Stimulated activated CD4-positive, alpha-beta T cell treated with anti-CD3 and anti-CD28 coated beads, Interleukin-1b, Interleukin-23, amount 100 ng/mL, for 4 hours (primary cell): ENCODE data around the gene DPM1.
A peak's percentile ranks its signal among the peaks of the same experiment; 100 is the strongest.
"Not testable (repeated sequence)": the region's sequence is repeated elsewhere in the genome, so short reads cannot be mapped to it uniquely, and the experiment has no call there.

Source experiments
- DNase-seq, 2 donors: peaks; one replicate each; pipeline ENCODE4 v3.0.0-alpha.2; 2020; ENCODE audit warnings: low read depth in 2 of 2

DPM1 gene

DNA sequence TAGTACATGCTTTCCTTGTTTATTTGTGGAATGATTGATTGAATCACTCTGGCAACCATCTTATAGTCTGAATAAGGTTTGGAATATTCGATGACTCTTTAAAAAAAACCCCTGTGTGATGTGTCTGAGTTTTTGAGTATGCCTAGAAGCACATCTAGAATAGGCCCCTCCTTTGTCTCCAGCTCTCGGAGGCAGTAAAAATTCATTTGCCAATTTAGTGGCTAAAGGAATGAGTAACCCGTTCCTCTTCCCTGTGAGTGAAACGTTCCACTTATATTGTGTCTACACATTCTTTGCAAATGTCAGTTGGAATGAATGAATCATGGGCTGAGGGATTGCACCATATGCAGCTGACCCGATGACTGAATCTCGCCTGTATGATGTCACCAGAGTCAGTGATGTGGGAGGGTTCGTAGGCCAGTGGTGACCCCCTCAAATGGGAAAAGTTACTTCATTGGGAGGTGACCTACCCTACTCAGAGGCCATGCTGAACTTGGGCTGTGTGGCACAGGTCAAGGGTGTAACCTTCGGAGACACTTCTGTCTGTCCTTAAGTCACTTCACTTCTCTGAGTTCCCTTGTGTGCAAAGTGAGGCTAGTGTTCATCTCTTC is 21.8 kb upstream of the DPM1 start:
- no peak for DNase-seq

DNA sequence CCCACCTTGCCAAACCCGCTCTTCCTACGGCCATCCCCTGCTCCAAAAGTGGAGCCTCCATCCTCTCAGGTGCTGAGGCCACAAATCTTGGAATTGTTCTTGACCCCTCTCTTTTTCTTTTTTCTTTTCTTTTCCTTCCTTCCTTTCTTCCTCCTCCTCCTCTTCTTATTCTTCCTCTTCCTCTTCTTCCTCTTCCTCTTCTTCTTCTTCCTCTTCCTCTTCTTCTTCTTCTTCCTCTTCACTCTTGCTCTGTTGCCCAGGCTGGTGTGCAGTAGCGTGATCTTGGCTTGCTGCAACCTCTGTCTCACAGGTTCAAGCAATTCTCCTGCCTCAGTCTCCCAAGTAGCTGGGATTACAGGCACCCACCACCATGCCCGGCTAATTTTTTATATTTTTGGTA is 20.2 kb upstream of the DPM1 start:
- DNase-seq: not testable (repeated sequence)

DNA sequence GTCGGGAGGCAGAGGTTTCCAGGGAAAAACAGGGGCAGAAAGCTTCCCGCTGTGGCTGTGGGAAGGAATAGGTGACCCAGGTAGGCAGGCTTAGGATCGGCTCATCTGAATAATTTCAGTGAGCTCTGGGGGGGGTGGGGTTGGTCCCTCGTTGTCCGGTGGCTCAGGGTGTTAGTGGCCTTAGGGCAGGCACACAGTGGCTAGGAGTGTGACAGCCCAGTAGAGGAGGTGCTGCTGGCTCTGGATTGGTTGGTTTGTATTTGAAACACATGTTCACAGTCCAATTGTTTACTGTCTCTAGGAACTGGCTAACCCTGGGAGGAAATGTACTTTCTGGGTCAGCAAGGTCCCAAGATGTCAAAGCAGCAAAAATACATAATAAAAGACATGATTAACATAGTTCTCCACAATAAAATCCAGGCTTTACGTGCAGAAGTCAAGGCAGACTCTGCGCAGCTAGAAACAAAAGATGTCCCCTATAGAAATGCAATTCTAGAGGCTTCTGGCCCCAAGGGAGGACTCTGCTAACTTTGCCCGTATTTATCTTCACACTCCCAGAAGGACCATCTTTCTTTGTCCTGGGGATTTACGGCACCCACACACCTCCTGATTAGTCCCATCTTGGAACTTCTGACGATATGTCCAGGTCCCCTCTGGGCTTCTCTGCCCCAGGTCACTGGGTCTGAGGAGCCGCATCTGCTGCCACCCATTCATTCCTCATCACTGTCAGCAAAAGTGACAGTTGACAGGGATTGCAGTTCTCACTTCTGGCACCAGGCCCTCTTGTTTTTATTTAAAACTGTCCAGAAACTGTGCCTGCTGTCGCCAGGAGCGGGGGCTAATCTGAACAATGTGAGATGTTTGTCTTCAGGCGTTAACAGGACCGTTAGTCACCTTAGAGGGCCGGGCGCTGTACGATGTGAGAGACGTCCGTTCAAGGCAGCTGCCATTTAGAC is 19.0 kb upstream of the DPM1 start:
- no peak for DNase-seq

DNA sequence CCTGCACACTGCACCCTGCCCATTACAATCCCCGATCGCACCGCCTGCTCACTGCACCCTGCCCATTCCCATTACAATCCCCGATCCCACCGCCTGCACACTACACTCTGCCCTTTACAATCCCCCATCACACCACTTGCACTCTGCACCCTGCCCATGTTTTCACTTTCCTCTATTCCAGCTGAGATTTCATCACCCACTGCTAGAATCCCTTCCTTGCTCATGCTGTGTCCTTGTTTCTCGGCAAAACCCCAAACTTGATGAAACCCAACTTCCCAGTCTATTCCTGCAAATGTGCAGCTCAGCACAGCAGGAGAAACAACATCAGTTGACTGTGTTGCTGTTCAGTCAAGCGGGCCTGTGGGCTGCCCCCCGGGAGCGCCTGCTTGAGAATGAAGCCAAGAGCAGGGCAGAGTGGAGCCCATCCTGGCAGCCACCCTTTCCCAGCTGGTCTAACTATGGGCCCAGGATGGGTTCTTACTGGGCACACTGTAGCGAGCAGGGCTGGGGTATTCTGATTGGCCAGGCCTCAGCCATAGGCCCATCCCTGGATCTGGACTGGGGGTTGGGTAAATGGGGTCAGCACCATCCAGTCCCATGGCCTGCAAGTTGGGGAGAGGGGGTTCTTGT is 17.5 kb upstream of the DPM1 start:
- no peak for DNase-seq

DNA sequence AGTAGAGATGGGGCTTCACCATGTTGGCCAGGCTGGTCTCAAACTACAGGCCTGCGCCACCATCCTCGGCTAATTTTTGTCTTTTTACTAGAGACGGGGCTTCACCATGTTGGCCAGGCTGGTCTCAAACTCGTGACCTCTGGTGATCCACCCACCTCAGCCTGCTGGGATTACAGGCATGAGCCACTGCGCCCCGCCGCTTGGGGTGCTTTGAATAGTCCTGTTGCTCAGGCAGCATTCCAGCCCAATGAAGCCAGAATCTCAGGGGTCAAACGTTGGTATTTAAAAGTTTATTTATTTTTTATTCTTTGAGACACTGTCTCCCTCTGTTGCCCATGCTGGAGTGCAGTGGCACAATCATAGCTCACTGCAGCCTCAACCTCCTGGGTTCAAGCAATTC is 11.6 kb upstream of the DPM1 start:
- DNase-seq: no peak

DNA sequence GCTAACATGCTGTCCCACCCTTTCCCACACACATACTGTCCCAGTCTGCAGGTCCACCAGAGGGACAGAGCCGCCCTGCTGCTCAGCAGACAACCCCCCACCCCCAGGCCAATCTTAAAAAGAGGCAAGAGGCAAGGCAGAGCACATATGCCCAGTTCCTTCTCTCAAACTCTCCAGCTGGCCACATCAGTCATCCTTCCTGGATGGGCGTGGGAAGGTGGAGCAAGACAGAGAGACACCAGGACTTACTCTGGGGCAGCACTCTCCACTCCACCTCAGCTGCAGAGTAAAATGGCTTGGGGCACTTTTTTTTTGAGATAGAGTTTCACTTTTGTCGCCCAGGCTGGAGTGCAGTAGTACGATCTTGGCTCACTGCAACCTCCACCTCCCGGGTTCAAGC is 11.1 kb upstream of the DPM1 start:
- no peak for DNase-seq

DNA sequence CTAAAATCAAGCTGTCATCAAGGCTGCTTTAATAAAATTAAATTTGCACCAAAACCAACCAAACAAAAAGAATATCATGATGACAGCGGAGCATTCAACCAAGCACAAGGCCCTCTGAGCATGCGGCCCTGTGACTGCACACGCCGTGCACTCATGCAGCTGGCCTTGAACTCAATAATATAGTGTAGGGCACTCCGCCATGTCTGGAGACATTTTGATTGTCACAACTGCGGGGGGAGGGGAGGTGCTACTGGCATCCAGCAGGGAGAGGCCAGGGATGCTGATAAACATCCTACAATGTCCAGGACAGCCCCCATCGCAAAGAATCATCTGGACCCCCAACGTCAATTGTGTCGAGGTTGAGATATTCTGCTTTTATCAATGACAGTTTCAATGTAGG is 10.0 kb upstream of the DPM1 start:
- DNase-seq: no peak

DNA sequence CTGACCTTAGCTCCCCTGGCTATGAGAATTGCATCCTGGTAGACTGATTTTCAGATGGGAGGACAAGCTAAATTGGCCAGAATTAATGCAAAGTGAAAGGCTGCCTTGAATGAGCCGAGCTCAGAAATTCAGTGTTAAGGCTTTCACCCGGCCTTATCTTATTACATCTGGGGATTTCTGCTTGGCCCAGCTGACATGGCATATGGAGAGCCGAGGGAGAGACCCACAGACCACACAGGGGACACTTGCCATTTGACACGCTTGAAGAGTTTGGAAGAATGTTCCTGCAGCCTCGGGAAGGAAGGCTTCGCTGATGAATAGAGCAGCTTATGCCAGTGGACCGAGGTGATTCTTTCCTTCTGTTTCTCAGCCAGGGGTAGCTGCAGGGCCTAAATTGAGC is 9.3 kb upstream of the DPM1 start:
- DNase-seq: no peak

DNA sequence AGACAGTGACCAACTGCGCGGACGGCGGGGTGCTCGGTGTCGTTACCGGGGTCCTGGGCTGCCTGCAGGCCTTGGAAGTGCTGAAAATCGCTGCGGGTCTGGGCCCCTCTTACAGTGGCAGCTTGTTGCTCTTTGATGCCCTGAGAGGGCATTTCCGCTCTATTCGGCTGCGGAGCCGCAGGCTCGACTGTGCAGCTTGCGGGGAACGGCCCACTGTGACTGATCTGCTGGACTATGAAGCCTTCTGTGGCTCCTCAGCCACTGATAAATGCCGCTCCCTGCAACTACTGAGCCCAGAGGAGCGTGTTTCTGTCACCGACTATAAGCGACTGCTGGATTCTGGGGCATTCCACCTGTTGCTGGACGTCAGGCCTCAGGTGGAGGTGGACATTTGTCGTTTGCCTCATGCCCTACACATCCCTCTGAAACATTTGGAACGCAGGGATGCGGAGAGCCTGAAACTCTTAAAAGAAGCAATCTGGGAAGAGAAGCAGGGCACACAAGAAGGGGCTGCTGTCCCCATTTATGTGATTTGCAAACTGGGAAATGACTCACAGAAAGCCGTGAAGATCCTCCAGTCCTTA is 1.3 kb upstream of the DPM1 start:
- DNase-seq: no peak

DNA sequence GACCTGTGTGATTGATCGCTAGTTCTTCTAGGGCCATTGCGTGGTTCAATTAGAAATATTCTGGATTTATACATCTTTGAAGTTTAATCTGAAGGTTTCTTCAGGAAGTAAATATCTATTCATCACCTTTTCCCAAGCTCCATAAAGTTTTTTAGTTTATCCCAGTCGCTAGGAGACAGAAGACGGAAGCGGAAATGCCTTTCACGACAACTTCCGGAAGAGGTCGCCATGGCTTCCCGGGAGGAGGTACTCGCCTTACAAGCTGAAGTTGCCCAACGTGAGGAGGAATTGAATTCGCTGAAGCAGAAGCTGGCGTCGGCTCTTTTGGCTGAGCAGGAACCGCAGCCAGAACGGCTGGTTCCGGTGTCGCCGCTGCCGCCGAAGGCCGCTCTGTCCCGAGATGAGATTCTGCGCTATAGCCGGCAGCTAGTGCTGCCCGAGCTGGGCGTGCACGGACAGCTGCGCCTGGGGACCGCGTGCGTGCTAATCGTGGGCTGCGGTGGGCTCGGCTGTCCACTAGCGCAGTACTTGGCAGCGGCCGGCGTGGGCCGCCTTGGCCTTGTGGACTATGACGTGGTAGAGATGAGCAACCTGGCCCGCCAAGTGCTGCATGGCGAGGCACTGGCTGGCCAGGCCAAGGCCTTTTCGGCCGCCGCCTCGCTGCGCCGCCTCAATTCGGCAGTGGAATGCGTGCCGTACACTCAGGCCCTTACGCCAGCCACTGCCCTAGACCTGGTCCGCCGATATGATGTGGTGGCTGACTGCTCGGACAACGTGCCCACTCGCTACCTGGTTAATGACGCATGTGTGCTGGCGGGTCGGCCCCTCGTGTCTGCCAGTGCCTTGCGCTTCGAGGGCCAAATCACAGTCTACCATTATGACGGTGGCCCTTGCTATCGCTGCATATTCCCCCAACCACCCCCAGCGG is 547 bp upstream of the DPM1 start, which contains the start of gene MOCS3:
Gene MOCS3, plus strand, starts transcription at position 204 of the 928 bp plus-strand sequence. Its CDS starts 25 bp downstream, at position 229.
- peak in 1 of 2 donors; percentile 16 for DNase-seq

DNA sequence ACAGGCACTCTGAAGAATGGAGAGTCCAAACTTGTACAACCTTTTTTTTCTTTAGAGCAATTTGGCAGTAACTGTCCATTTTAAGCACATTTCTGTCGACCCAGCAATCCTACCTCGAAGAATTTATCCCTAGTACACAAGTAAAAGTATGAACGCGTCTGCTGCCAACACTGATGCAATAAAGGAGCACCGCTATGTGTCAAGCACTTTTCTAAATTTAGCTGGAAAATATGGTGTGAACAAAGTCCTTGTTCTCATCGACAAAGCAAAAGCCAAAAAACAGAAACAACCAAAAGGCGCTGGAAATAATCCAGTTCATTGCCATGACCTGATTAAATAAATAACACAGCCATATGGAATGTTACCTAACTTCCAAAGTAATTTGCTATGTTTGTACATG is 1.1 kb downstream of the DPM1 start:
- no peak for DNase-seq

DNA sequence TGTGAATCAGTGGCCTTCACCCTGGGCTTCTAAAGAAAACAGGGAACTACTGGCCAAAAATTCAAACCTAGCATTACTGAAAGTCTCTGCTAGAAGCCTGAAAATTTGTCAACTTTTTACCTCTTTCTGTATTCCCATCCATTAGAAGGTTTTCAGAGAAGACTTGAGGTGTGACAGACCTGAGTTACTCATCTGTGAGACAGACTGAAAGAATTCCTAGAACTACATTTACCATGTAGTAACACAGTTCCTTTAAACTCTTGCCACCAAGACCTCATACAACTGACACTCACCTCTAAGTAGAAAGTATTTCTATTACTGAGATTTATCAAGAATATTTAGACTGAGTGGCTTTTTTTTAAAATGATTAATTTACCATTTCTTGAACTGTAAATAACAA is 4.5 kb downstream of the DPM1 start:
- DNase-seq: no peak

DNA sequence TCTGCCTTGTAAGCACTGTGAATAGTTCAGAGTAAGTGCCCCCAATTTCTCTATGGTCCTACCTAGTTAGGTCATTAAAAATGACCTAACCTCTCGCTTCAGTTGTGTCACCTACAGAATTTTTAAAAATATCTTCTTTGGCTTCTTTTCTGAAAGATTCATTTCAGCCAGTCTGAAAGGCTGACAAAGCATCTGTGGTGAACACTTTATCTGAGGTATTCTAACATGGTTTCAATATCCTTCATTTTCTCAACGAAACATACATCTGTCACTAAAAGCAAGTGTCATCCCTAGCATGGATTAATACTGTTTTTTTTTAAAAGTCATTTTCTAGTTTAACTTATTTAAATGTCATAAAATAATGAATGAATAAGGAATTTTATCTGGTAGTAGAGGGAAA is 5.1 kb downstream of the DPM1 start:
- DNase-seq: no peak

DNA sequence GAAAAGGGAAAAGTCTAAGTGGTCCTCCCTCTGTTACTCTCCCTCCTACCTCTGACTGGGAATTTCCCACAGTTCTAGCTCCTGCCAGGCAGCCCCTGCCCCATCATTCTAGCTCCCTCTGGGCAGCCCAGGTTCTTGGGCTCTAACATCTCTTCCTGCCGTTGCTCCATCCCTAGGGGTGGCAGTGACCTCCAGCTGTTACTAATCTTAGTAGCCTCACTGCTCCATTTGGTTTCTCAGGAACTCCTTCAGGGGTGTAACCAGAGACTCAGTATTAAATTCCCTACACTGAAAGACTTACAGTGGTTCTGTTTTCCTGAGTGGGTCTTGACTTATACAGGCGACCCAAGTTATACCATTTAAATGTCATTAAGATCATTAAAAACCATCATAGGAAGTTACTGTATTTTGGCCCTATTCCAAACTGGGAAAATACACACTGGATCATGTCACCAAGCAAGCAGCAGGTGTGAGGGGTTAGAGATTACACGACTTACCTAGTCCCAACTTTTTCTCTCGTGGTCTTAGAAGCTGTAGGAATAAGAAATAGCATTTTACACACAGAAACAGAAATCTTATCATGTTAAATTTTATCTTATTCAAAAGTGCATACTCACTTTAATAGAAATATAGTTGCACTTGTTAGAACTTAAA is 10.1 kb downstream of the DPM1 start:
- no peak for DNase-seq

DNA sequence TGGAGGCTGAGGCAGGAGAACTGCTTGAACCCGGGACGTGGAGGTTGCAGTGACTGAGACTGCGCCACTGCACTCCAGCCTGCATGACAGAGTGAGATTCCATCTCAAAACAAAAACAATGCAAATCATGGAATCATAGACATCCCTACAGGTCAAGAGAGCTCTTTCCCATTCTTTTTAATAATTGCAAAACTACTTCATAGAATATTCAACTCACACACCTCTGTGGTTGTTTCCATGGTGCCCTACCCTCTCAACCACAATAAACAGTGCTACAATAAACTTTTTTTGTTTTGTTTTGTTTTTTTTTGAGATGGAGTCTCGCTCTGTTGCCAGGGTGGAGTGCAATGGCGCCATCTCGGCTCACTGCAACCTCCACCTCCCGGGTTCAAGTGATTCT is 15.3 kb downstream of the DPM1 start:
- no peak for DNase-seq

DNA sequence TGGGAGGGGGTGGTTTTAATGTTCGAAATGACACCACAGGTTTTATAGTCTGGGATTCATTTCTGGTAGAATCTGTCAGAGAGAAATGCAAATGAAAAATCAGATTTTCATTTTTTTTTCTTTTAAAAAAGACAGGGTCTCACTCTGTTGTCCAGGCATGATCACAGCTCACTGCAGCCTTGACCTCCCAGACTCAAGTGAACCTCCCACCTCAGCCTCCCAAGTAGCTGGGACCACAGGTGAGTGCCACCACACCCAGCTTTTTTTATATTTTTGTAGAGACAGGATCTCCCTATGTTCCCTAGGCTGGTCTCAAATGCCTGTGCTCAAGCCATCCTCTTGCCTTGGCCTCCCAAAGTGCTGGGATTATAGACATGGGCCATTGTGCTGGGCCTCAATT is 24.7 kb downstream of the DPM1 start:
- no peak for DNase-seq

DNA sequence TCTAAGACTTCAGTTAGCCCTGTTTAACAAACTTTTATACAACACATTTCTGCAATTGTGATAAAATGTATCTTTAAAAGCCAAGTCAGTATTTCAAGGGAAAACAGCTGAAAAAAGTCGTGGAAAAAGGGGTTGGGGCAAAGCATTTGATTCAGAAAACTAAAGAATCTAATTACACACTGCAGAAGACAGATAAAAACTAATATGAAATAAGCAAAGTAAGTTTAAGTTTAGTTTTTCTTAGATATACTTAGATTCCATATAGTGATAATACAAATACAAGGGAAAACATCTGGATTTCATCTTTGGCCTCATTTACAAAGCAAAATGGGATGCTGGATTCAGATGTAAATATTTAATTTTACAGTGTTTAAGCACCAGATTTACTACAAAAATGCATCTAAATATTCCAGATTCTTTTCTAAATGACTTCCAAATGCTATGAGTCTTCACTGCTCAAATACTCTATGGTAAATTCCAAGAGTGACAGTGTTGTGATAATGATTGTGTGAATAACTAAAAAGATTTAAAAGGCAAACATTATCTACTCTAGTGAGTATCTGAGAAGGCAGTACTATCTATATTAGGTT is 25.5 kb downstream of the DPM1 start:
- no peak for DNase-seq

DNA sequence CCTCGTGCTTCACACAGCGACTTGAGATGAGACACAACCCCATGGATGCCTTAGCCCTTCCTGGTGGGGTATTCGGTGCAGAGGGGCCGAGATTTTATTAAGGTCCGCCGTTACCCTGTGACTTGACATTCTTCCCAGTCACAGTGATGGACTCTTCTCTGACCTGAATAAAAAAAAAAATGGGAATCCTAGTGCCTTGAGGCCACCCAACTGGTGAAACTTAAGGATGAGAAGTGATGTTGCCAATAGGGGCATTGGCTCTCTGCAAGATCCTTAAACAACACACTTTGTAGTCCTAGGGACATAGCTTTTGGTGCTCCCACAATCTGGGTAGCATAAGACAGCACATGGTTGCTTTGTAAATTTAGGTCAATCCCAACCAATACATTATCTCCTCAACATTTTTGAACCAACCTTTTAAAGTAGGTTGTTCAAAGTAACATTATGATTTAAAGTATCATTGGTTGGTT is 26.3 kb downstream of the DPM1 start:
- DNase-seq: no peak

DNA sequence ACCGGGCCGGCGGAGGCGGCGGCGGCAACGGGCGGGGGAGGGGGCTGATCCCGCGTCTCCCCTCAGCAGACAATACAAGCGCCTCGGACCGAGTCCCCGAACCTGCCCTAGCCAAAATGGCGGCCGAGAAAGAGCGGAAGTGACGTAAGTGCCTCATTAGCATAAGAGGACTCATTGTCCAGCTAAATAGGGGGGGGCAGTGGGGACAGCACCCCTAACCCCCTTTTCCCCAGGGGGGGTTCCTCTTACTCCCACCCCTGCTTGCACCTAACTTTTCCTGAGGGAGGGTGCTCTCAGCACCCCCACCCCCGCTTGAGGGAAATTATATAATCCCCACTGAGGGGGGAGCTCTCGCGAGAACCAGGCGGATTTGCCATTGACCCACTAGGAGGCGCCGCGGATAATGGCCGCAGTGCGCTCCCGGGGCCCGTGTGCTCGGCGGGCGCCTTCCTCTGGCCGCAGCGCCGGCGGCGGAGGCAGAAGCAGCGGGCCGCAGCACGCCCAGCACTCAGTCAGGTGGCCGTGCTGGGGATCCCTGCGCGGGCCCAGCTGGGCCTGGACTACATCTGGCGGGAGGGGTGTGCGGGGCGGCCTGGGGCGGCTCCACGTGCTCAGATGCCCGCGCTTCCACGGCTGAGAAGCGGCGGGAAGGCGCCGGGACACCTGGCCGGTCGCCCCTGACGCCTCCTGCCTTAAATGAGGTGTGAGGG is 26.9 kb downstream of the DPM1 start, which contains the start of gene ADNP:
Gene ADNP, minus strand, starts transcription at position 132 of the 710 bp plus-strand sequence. CDS start 27,441 bp downstream, outside the sequence.
- peak; percentile 76 to 80 for DNase-seq

DNA sequence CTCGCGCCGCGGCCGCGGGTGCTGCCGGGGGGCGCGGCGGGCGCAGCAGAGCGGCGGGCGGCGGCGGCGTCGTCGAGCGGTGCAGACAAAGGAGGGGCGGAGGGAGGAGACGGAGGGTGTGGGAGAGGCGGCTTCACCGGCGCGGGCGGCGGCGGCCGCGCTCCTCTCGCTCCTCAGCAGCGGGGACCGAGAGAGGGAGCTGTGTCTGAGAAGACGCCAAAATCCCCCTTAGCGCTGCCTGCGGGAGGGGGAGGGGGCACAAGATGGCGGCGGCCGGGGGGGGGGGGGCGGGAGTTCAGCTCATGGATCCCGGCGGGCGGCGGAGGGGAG is 27.4 kb downstream of the DPM1 start:
- no peak for DNase-seq
